GM21423 (cell line): ENCODE measurements around the gene ZNF565.
"Not testable (repeated sequence)": the region's sequence is repeated elsewhere in the genome, so short reads cannot be mapped to it uniquely, and the experiment has no call there.

Experiments used
- ATAC-seq: cut with Tn5 transposase; IDR thresholded peaks from one replicate; pipeline ENCODE4 v1.9.1; 2021; ENCODE audit warnings: mild to moderate bottlenecking, moderate library complexity; ENCODE audit not compliant: unreplicated experiment

ZNF565 gene

GRCh38 chr19:36214386-36215275 is at the start of gene ZNF565, which contains the start of gene ZNF146:
Gene ZNF565, minus strand, starts transcription at chr19:36214665. Its CDS starts 12,680 bp downstream, at chr19:36201985.
Gene ZNF146, plus strand, starts transcription at chr19:36215106. Its CDS starts 21,335 bp downstream, at chr19:36236441.
- peak; percentile 89 for ATAC-seq

GRCh38 chr19:36259211-36259610 is 44.7 kb upstream of the ZNF565 start:
- ATAC-seq: no peak

DNA sequence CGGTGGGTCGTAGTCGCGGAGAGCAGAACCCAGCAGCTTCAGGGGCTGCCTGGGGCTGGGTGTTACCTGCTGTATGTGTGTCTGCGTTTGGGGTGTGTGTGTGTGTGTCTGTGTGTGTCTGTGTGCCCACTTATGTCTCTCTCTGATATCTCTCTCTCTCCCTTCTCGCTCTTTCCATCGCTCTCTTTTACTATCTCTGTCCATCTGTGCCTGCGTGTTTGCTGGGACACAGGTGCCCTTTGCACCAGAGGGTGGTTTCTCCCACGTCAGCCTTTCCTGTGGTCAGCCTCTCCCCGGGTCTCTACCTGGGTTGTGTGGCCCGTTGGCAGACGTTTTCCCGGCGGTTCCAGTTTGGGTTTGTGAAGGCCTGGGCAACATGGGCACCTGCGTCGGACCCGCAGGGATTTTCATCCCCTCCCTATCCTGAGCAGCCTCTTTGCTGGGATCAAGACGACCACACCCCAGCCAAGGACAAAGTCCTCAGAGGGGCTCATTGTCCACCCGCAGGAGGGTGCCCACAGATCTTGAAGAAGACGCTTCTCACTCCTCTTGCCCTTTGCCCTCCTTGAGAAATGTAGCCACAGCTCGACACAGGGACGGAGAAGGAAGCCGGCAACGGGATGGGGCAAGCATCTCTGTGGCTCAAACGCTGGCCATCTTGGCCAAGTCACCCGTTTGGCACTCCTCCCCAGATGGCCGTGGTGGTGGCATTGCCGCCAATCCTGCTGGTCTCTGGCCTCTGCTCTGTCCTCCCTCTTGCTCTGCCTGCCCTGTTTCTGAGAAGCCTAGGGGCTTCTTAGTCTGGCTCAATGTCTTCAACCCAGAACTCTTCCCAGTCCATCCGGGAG is 43.8 kb upstream of the ZNF565 start:
- no peak for ATAC-seq

- ATAC-seq: no peak
These were observed 43.0 kb upstream of the ZNF565 start for GRCh38 chr19:36257520-36257876.

GRCh38 chr19:36256853-36257519 is 42.5 kb upstream of the ZNF565 start:
- ATAC-seq: no peak

GRCh38 chr19:36256064-36256463 is 41.6 kb upstream of the ZNF565 start:
- ATAC-seq: no peak

- no peak for ATAC-seq
These were observed 40.9 kb upstream of the ZNF565 start for GRCh38 chr19:36255316-36255715.

- ATAC-seq: no peak
These were observed 40.4 kb upstream of the ZNF565 start for GRCh38 chr19:36254848-36255247.

GRCh38 chr19:36252047-36252446 is 37.6 kb upstream of the ZNF565 start:
- no peak for ATAC-seq

DNA sequence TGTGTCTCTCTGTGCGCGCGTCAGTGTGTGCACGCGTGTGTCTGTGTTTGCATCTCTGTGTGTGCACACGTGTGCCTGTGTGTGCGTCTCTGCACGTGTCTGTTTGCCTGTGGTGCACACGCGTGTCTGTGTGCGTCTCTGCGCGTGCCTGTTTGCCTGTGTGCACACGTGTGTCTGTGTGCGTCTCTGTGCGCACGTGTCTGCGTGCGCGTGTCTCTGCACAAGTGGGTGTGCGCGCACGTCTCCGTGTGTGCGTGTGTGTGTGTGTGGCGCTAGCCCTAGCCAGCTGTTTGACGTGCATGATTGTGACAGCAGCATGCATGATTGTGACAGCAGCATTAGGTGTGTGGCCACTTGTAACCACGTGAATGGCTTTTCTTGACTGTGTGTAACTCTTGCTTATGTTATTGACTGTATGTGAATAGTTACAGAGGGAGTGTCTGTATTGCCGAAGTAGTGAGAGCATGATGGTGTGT is 31.6 kb upstream of the ZNF565 start:
- ATAC-seq: no peak

DNA sequence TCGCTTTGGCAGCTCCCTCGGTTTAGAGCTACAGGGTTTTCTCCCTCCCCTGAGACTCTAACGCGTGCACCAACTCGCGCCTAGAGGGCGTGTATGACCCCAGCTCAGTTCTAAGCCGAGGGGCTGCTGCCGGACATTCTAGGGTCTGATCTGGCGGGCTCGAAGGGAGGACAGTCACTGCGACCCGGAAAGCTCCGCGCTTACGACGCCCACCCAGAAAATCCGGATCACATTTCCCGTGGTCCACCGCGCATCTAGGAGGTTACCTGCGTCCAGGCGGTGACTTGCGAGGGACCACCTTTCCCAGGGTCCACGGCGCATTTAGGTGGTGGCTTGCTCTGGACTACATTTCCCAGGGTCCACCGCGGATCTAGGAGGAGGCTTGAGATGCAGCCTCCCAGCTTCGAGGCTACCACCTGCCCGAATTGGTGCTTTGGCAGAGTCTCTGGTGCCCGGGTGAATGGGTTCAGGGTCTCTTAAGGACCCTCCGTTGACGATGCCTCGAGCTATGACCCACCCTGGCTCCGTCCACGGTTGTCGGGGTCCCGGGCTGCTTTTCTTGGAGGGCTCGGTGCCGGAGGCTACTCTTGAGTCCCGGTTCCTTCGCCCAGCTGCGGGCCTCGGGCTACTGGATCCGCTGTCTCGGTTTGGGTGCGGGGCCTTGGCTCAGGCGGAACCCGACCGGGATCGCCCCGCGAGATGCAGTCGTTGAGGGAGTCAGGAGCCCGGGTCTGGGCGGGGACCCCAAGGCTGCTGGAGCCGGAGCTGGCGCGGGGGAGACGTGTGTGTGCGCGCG is 30.9 kb upstream of the ZNF565 start:
- no peak for ATAC-seq

GRCh38 chr19:36244066-36244465 is 29.6 kb upstream of the ZNF565 start:
- no peak for ATAC-seq

DNA sequence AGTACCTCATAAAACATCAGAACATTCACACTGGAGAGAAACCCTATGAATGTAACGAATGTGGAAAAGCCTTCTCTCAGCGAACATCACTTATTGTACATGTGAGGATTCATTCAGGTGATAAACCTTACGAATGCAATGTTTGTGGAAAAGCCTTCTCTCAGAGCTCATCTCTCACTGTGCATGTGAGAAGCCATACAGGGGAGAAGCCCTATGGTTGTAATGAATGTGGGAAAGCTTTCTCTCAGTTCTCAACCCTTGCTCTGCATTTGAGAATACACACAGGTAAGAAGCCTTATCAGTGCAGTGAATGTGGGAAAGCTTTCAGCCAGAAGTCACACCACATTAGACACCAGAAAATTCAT is 22.5 kb upstream of the ZNF565 start:
- ATAC-seq: no peak

- ATAC-seq: no peak
These were observed 22.0 kb upstream of the ZNF565 start for GRCh38 chr19:36236304-36236945.

DNA sequence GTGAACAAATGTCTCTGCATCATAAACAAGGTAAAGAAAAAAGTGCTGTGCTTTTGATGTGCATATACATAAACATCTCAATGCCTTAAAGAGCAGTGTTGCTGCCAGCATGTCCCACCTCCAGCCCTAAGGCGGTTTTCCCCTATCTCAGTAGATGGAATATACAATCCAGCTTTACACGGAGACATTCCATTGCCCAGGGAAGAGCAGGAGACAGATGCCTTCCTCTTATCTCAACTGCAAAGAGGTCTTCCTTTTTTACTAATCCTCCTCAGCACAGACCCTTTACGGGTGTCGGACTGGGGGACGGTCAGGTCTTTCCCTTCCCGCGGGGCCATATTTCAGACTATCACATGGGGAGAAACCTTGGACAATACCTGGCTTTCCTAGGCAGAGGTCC is 19.2 kb upstream of the ZNF565 start:
- ATAC-seq: not testable (repeated sequence)

DNA sequence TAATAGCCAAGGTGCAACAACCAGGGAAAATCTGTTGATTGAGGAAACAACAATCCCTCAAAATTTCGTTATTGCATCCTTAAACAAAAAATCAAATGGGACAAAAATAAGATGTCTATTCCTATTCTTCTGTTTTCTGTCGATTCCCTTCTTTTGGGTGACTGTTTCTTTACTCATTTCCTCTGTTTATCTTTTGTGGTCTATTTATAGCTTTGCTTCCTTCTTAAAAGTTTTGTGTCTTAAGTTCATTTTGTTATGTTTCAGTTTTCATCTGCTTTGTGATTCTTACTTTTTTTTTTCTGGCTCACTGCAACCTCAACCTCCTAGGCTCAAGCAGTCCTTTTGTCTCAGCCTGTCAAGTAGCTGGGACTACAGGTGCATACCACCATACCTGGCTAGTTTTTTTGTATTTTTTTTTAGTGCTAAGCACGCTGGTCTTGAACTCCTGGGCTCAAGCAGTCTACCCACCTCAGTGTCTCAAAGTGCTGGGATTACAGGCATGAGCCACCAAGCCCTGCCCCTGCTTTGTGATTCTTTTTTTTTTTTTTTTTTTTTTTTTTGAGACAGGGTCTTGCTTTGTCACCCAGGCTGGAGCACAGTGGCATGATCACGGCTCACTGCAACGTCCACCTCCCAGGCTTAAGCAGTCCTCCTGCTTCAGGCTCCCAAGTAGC is 10.9 kb upstream of the ZNF565 start:
- ATAC-seq: no peak

DNA sequence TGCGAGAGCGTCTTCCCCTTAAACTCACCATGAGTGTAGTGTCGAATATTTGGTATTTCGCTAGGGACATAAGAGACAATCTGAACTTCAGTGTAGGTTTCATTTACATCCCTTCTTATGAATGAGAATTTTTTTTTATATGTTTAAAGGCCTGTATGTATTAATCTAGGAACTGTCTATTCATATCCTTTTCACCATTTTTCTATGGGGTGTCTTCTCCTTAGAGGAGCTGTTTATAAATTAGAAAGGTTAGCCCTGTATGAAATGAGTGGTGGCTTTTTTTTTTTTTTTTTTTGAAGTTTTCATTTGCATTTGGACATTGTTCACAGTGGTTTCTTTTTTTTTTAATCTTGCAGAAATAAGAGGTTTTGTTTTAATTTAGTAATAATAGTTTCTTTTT is 8.0 kb upstream of the ZNF565 start:
- no peak for ATAC-seq

GRCh38 chr19:36221474-36221873 is 7.0 kb upstream of the ZNF565 start:
- ATAC-seq: no peak
